Retinal pigment epithelial cell (primary cell): ENCODE measurements around the gene PRKCZ.
A peak's percentile ranks its signal among the peaks of the same experiment; 100 is the strongest.

Source experiments
- DNase-seq: peaks from one replicate; pipeline ENCODE4 v3.0.0-alpha.2; 2010; ENCODE audit warnings: low read depth
- H3K4me3 ChIP-seq: 2 replicates; pipeline ENCODE4 v1.5.1; 2011; ENCODE audit warnings: mild to moderate bottlenecking, low read length, control low read depth, moderate library complexity
- TF ChIP-seq, protein P1 (sequence below): conservative IDR thresholded peaks from 2 replicates; pipeline ENCODE4 v1.5.1; 2011; ENCODE audit warnings: low read depth, low read length, control low read depth, inconsistent platforms

The PRKCZ gene

DNA sequence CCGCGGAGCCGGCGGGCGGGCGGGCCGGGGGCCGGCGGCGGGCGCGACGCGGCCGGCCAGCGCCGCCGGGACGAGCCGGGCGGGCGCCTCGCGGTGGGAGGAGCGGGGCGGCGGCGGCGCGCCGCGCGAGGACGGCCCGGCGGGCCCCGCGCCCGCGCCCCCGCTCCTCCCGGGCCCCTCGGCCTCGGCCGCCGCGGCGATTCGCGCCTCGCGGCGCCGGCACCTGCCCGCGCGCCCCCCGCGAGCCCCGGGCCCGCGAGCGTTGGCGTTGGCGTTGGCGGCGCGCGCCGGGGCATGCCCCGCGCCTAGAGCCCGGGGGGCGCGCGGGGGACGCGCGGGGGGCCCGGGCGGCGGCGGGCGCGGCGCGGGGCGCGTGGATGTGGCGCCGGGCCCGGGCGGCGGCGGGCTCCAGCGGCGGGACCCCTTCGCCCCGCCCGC is 178.0 kb downstream of the PRKCZ start, which contains the start of gene SKI:
Gene SKI (plus strand): TSS at position 163 of the 438 bp plus-strand sequence. CDS start 448 bp downstream, outside the sequence.
- TF ChIP-seq, protein P1, sequence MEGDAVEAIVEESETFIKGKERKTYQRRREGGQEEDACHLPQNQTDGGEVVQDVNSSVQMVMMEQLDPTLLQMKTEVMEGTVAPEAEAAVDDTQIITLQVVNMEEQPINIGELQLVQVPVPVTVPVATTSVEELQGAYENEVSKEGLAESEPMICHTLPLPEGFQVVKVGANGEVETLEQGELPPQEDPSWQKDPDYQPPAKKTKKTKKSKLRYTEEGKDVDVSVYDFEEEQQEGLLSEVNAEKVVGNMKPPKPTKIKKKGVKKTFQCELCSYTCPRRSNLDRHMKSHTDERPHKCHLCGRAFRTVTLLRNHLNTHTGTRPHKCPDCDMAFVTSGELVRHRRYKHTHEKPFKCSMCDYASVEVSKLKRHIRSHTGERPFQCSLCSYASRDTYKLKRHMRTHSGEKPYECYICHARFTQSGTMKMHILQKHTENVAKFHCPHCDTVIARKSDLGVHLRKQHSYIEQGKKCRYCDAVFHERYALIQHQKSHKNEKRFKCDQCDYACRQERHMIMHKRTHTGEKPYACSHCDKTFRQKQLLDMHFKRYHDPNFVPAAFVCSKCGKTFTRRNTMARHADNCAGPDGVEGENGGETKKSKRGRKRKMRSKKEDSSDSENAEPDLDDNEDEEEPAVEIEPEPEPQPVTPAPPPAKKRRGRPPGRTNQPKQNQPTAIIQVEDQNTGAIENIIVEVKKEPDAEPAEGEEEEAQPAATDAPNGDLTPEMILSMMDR: no peak
- H3K4me3 ChIP-seq: peak within 1 kb of the TSS; percentile 80
- no peak for DNase-seq

DNA sequence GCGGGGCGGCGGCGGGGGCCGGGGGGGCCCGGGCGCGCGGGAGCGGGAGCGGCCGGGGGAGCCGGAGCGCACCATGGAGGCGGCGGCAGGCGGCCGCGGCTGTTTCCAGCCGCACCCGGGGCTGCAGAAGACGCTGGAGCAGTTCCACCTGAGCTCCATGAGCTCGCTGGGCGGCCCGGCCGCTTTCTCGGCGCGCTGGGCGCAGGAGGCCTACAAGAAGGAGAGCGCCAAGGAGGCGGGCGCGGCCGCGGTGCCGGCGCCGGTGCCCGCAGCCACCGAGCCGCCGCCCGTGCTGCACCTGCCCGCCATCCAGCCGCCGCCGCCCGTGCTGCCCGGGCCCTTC is 178.5 kb downstream of the PRKCZ start:
- TF ChIP-seq, protein P1: no peak
- DNase-seq: no peak

DNA sequence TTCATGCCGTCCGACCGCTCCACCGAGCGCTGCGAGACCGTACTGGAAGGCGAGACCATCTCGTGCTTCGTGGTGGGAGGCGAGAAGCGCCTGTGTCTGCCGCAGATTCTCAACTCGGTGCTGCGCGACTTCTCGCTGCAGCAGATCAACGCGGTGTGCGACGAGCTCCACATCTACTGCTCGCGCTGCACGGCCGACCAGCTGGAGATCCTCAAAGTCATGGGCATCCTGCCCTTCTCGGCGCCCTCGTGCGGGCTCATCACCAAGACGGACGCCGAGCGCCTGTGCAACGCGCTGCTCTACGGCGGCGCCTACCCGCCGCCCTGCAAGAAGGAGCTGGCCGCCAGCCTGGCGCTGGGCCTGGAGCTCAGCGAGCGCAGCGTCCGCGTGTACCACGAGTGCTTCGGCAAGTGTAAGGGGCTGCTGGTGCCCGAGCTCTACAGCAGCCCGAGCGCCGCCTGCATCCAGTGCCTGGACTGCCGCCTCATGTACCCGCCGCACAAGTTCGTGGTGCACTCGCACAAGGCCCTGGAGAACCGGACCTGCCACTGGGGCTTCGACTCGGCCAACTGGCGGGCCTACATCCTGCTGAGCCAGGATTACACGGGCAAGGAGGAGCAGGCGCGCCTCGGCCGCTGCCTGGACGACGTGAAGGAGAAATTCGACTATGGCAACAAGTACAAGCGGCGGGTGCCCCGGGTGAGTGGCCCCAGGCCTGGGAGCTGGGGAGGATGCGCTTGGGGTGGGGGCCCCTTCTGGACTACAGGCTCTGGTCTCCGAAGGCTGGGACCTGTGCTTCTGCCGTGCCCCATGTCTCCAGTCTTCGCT is 179.0 kb downstream of the PRKCZ start:
- peak overlapping the region; percentile 80 for H3K4me3 ChIP-seq
- no peak for DNase-seq
- TF ChIP-seq, protein P1: peak; percentile 6

More for the DNA sequence above, 178.5 kb downstream of the PRKCZ start:
- H3K4me3 ChIP-seq: peak overlapping the region; percentile 80

DNA sequence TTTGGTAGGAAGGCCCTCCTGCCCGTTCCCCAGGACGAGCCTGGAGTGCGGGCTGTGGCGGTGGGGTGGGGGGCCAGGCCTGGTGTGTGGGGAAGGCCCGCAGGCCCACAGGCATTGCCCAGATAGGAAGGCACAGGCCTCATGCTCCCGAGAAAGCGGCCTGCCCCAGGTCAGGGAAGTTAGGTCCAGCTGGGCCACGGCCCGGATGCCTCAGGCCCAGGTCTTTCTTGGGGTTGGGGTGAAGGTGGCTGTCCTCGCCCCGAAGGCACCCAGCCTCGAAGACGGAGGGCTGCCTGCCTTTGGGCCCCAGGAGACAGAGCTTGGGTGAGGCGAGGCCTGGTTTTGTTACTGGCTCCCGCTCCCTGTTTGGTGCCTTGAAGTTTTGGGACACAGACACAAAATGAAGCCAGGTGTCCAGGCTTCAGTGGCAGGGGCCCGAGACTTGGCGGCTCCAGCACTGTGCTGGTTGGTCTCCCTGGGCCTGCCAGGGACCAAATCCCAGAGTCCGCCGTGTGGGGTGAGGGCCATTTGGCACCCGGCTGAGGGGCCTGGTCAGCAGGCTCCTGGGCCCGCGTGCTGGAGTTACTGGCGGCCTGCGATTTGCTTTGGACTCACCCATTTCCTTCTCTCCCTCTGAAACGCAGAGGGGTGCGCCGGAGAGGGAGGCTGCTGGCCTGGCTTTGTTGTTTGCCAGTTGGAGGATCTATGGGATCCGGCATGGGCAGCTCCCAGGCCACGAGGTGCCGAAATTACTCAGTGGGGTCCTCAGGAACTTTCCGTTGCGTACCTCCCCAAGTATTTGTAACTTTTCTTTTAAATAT is 179.9 kb downstream of the PRKCZ start:
- TF ChIP-seq, protein P1: no peak

DNA sequence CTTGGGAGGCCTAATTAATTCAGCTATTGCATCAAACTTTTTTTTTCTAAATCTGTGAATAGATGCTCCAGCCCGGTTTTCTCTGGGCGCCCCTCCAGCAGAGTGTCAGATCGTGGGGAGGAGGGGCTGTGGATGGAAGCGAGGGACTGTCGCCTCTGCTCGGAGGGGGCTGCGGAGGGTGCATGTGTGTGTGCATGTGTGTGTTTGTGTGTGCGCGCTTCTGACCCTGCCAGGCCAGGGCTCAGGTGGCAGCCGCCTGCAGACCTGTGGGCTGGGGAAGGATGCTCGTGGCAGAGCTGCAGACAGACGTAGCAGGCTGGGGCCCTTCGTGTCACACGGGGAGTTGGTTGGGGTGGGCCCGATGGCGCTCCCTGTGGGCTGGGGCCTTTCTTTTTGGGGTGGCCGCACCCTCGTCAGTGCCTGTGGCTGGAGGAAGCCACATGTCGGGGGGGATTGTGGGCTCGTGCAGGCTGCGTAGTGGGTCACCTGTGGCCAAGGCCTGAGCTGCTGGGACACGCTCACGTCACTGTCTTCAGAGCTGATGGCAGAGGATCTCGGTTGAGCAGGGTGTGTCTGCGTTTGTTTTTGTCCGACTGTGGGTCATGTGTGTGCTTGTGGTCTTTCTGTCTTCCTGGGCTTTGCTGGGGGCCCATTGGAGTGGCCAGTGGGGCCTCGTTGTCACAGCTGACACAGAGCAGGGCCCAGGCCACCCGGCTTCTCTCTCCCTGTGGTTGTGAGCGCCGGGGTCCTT is 180.7 kb downstream of the PRKCZ start:
- DNase-seq: no peak
- TF ChIP-seq, protein P1: no peak
- peak overlapping the region; percentile 80 for H3K4me3 ChIP-seq

More for the DNA sequence above, 179.9 kb downstream of the PRKCZ start:
- no peak for DNase-seq
- peak overlapping the region; percentile 80 for H3K4me3 ChIP-seq

DNA sequence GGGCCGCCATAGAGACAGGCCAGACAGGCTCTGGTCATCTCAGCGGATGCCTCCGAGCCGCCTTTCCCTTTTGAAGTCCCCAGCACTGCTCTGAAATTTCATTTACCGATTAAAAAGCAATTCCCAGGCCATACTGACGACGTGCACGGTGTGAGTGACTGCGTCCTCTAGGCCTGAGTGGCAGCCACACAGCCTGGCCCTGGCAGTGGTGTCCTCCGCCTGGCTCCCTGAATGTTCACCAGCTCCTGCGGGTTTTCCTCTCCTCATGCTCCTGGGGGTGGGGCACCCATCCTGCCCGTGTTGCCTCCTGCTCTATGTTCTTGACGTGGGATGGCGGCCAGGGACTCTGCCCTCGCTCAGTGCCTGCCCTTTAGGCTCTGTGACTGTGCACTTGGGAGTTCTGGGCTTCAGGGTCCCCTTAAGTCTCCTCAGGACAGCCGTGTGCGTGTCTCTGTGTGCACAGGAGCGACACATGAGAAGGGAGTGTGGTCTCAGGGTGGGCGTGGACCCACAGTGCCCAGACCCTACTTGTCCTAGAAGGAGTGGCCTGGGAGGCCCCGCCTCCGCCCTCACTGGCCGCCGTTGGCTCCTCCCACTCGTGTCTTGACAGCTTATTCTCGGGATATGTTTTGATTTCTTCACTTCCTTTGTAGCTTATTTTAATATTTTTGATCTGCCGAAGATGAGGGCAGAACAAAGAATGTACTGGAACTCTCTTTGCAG is 181.5 kb downstream of the PRKCZ start:
- TF ChIP-seq, protein P1: no peak
- H3K4me3 ChIP-seq: peak overlapping the region; percentile 80
- no peak for DNase-seq
